Esophagus squamous epithelium (tissue), 5 donors: Measurements from ENCODE around the gene NSD2. TPM values are rescaled to one million over a fixed set of nuclear protein-coding genes. Genes with fewer than 3 reads are reported as not detected.
"Not testable (repeated sequence)": the region's sequence is repeated elsewhere in the genome, so short reads cannot be mapped to it uniquely, and the experiment has no call there.

Source experiments
- DNase-seq: peaks from one replicate; lab custom pipeline; 2025; lab: John Stamatoyannopoulos, UW
- H3K27ac ChIP-seq, 4 donors: fragments of 200-600 bp; sonication (generic); one replicate each; pipeline ENCODE4 v1.5.1; 2016 to 2019; ENCODE audit warnings: mild to moderate bottlenecking in 1 of 4
- H3K27me3 ChIP-seq, 4 donors: fragments of 200-600 bp; sonication (generic); 1 replicate in 3 of 4; 2 replicates in 1 of 4; pipeline versions ENCODE4 v1.5.1 to v1.6.0; 2017 to 2021; ENCODE audit warnings: antibody characterized with exemption in 1 of 4
- H3K36me3 ChIP-seq, 3 donors: fragments of 200-600 bp; sonication (generic); one replicate each; pipeline ENCODE4 v1.5.1; 2016 to 2019
- H3K4me1 ChIP-seq, 3 donors: fragments of 200-600 bp; sonication (generic); one replicate each; pipeline ENCODE4 v1.5.1; 2017 to 2019
- H3K4me3 ChIP-seq, 4 donors: fragments of 200-600 bp; sonication (generic); 1 replicate in 3 of 4; 2 replicates in 1 of 4; pipeline ENCODE4 v1.5.1; 2016 to 2019; ENCODE audit warnings: mild to moderate bottlenecking in 2 of 4, moderate library complexity in 1 of 4
- H3K9me3 ChIP-seq, 3 donors: fragments of 200-600 bp; sonication (generic); one replicate each; pipeline ENCODE4 v1.5.1; 2016 to 2019
- POLR2A ChIP-seq, 4 donors: fragments of 450-650 bp; IDR thresholded peaks; one replicate each; pipeline ENCODE4 v1.6.1; 2017; ENCODE audit warnings: antibody characterized with exemption in 4 of 4, mild to moderate bottlenecking in 4 of 4, moderate library complexity in 3 of 4
- WGBS, 2 donors: methylation state at CpG; one replicate each; pipeline ENCODE4 v1.1.5; 2018; 5-methylcytosine and 5-hydroxymethylcytosine counted together
- intact Hi-C: fragments of 100-400 bp; cut with DNase I; formaldehyde crosslinking; loops from one replicate; pipeline ENCODE4 v1.15.0; 2022
- total RNA-seq, 4 donors: library from RNA; depleted of rRNA; stranded (reverse); fragments of >200 nt; gene quantifications; one replicate each; pipeline ENCODE4 v1.1.0, GENCODE V29; 2016
- TF ChIP-seq, protein P1 (sequence below), 6 experiments: fragments of 450-650 bp in 4 of 6; fragments of 200-600 bp in 2 of 6; sonication (generic) in 2 of 6; IDR thresholded peaks; one replicate each; pipeline ENCODE4 v1.5.1; 2016 to 2019; ENCODE audit warnings: antibody characterized with exemption in 6 of 6, mild to moderate bottlenecking in 4 of 6, moderate library complexity in 4 of 6
- donor health status: DM: yes; HTN: yes; CAD: no.

NSD2 gene
- total RNA-seq, 4 donors from 2014 or later: 31.9 to 36.4 (median 34.5) TPM

DNA sequence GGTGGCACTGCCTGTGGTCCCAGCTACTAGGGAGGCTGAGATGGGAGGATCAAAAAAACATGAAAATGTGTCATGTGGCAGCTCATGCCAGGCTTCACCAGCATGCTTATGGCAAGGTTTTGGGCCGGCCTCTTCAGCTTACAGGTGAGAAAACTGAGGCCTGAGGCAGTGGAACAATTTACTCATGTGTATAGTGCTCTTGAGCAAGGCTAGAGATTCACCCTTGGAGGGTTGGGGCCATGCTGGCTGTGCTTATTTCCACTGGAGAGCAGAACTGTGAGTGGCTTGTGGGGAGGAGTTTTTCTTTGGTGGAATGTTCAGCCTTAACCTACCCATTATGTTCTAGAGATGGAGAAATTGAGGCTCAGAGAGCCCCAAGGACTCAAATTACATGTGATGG is 31.8 kb downstream of the NSD2 start:
- Histone ChIP-seq H3K27ac (no peak overlapping the region), H3K36me3 (peaks cover 0 to 56% (median 10%) of the 10 kb centered on the region in 3 donors), H3K9me3 (no peaks in the 10 kb centered on the region), H3K27me3 (no peaks in the 10 kb centered on the region), H3K4me1 (peaks cover 0 to 27% (median 7%) of the 10 kb centered on the region in 3 donors), H3K4me3 (no peak overlapping the region)
- intact Hi-C loops: loop anchor here (5.0 kb wide), 1 partner anchor 156 kb away; no protein-coding TSS in a partner anchor
- DNase-seq: no peak
- TF ChIP-seq, protein P1, sequence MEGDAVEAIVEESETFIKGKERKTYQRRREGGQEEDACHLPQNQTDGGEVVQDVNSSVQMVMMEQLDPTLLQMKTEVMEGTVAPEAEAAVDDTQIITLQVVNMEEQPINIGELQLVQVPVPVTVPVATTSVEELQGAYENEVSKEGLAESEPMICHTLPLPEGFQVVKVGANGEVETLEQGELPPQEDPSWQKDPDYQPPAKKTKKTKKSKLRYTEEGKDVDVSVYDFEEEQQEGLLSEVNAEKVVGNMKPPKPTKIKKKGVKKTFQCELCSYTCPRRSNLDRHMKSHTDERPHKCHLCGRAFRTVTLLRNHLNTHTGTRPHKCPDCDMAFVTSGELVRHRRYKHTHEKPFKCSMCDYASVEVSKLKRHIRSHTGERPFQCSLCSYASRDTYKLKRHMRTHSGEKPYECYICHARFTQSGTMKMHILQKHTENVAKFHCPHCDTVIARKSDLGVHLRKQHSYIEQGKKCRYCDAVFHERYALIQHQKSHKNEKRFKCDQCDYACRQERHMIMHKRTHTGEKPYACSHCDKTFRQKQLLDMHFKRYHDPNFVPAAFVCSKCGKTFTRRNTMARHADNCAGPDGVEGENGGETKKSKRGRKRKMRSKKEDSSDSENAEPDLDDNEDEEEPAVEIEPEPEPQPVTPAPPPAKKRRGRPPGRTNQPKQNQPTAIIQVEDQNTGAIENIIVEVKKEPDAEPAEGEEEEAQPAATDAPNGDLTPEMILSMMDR (IDR thresholded peaks at IDR 0.05): no peak
- no peak for TF ChIP-seq POLR2A (IDR thresholded peaks at IDR 0.05)
- 25 to 78% methylated on average over 1 of the region's 1 CpG for WGBS, 2 donors

GRCh38 chr4:1904042-1904441 is 32.8 kb downstream of the NSD2 start:
- H3K4me3 ChIP-seq: no peak overlapping the region
- no peak for DNase-seq
- 65 to 75% methylated on average over 3 of the region's 3 CpGs for WGBS, 2 donors
- H3K27ac ChIP-seq: no peak overlapping the region
- H3K4me1 ChIP-seq: peaks cover 0 to 35% (median 15%) of the 10 kb centered on the region in 3 donors
- H3K9me3 ChIP-seq: no peaks in the 10 kb centered on the region
- peaks cover 0 to 56% (median 10%) of the 10 kb centered on the region in 3 donors for H3K36me3 ChIP-seq
- H3K27me3 ChIP-seq: no peaks in the 10 kb centered on the region
- intact Hi-C loops: loop anchor here (5.0 kb wide), 1 partner anchor 157 kb away; no protein-coding TSS in a partner anchor
- TF ChIP-seq POLR2A (IDR thresholded peaks at IDR 0.05): no peak
- TF ChIP-seq, protein P1 (IDR thresholded peaks at IDR 0.05): no peak

GRCh38 chr4:1907848-1908525 is 36.8 kb downstream of the NSD2 start:
- Histone ChIP-seq H3K27ac (peak overlapping the region; percentile 76 to 93 (median 84)), H3K36me3 (peaks cover 0 to 29% (median 0%) of the 10 kb centered on the region in 3 donors), H3K9me3 (no peaks in the 10 kb centered on the region), H3K4me1 (peaks cover 0 to 51% (median 19%) of the 10 kb centered on the region in 3 donors), H3K27me3 (no peaks in the 10 kb centered on the region), H3K4me3 (no peak overlapping the region)
- DNase-seq: no peak
- TF ChIP-seq, protein P1 (IDR thresholded peaks at IDR 0.05): peak in 2 of 6 experiments; percentile 24 to 29
- no peak for TF ChIP-seq POLR2A (IDR thresholded peaks at IDR 0.05)
- intact Hi-C loops: no loop called here
- WGBS, 2 donors: 37 to 66% methylated on average over 7 of the region's 7 CpGs

GRCh38 chr4:1909696-1910095 is 38.5 kb downstream of the NSD2 start:
- DNase-seq, H3K9me3 ChIP-seq, intact Hi-C loops, H3K4me3 ChIP-seq, H3K27me3 ChIP-seq: not testable (repeated sequence)
- peaks cover 0 to 31% (median 0%) of the 10 kb centered on the region in 3 donors for H3K36me3 ChIP-seq
- peak overlapping the region in 2 of 4 donors; percentile 89 to 93 for H3K27ac ChIP-seq
- 71 to 85% methylated on average over 10 to 11 of the region's 11 CpGs for WGBS, 2 donors
- peaks cover 0 to 51% (median 19%) of the 10 kb centered on the region in 3 donors for H3K4me1 ChIP-seq

DNA sequence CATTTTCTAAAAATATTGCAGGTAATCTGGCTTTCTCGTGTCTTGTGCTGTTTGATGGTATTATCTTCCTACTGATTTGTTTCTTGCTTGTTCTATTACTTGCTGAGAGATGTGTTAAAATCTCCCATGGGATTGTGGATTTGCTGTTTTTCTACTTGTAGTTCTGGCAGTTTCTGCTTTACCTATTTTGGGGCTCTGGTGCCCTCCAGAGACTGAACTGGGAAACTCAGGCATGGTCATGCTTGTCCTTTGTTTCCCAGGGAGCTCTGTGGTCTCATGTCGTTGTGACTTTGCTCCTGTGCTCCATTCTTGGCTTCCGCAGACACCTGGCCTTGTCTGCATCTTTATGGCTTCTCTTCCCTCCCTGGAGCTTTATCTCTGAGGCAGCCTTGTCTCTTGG is 39.5 kb downstream of the NSD2 start:
- Histone ChIP-seq H3K27ac (peak overlapping the region in 2 of 4 donors; percentile 35 to 93), H3K36me3 (peaks cover 0 to 27% (median 0%) of the 10 kb centered on the region in 3 donors), H3K9me3 (no peaks in the 10 kb centered on the region), H3K4me1 (peaks cover 0 to 51% (median 19%) of the 10 kb centered on the region in 3 donors), H3K4me3 (no peak overlapping the region), H3K27me3 (no peaks in the 10 kb centered on the region)
- 32 to 38% methylated on average over 1 to 3 of the region's 3 CpGs for WGBS, 2 donors
- intact Hi-C loops: no loop called here
- no peak for DNase-seq
- TF ChIP-seq, protein P1 (IDR thresholded peaks at IDR 0.05): peak in 5 of 6 experiments; percentile 35 to 68 (median 46)
- TF ChIP-seq POLR2A (IDR thresholded peaks at IDR 0.05): no peak

DNA sequence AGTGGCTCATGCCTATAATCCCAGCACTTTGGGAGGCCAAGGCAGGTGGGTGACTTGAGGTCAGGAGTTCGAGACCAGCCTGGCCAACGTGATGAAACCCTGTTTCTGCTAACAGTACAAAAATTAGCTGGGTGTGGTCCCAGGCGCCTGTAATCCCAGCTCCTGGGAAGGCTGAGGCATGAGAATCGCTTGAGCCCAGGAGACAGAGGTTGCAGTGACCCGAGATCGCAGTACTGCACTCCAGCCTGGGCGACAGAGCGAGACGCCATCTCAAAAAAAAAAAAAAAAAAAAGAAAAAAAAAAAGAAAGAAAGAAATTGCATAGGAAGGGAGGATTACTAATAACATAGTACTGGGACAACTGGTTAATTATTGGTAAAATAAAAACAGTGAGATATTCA is 40.1 kb downstream of the NSD2 start:
- intact Hi-C loops, H3K4me3 ChIP-seq, DNase-seq, H3K27me3 ChIP-seq, H3K9me3 ChIP-seq: not testable (repeated sequence)
- 78 to 90% methylated on average over 5 to 6 of the region's 9 CpGs for WGBS, 2 donors
- Histone ChIP-seq H3K27ac (peak overlapping the region in 2 of 4 donors; percentile 35 to 93), H3K36me3 (peaks cover 0 to 30% (median 0%) of the 10 kb centered on the region in 3 donors), H3K4me1 (peaks cover 0 to 49% (median 19%) of the 10 kb centered on the region in 3 donors)
